ENCODE results near the gene CNTNAP2.

GRCh38 chr7:147321504-147321903 lies 1204.9 kb downstream of the CNTNAP2 start:
- TF ChIP-seq YY1 (IDR thresholded peaks at IDR 0.05; ENCODE audit: insufficient read depth, insufficient replicate concordance, low read depth, low read length): no peak
- TF ChIP-seq ZNF883 (CRISPR knock-in tag; IDR thresholded peaks at IDR 0.05; ENCODE audit: not compliant biosample characterization): no peak
- TF ChIP-seq MYPOP (CRISPR knock-in tag; IDR thresholded peaks at IDR 0.05): no peak
- no peak for TF ChIP-seq FOSL2 (CRISPR knock-in tag; IDR thresholded peaks at IDR 0.05)
- TF ChIP-seq REST (IDR thresholded peaks at IDR 0.05; ENCODE audit: borderline replicate concordance in 1 of 2, low read depth in 1 of 2, low read length in 2 of 2): no peak
